Kidney epithelial cell (primary cell): ENCODE results near the gene PLXNA1. TPM values are rescaled to one million over a fixed set of nuclear protein-coding genes. Genes with fewer than 3 reads are reported as not detected.
A peak's percentile ranks its signal among the peaks of the same experiment; 100 is the strongest.

ENCODE experiments used
- DNase-seq: peaks from one replicate; pipeline ENCODE4 v3.0.0-alpha.2; 2010; ENCODE audit warnings: low read depth
- H3K27me3 ChIP-seq: 2 replicates; pipeline ENCODE4 v1.6.0; 2011; ENCODE audit warnings: low read length; ENCODE audit not compliant: control insufficient read depth, insufficient read depth
- H3K36me3 ChIP-seq: 2 replicates; pipeline ENCODE4 v1.5.1; 2011; ENCODE audit warnings: low read length; ENCODE audit not compliant: control insufficient read depth, insufficient read depth
- H3K4me3 ChIP-seq: 2 replicates; pipeline ENCODE4 v1.5.1; 2011; ENCODE audit warnings: low read depth, mild to moderate bottlenecking, control low read depth, low read length
- CTCF ChIP-seq: IDR thresholded peaks from 2 replicates; pipeline ENCODE4 v1.5.1; 2011; ENCODE audit warnings: mild to moderate bottlenecking, moderate library complexity, low read length, control low read depth, inconsistent platforms; ENCODE audit not compliant: insufficient read depth, poor library complexity, severe bottlenecking
- total RNA-seq: library from RNA; depleted of rRNA; stranded (reverse); fragments of >200 nt; gene quantifications from 2 replicates; pipeline ENCODE4 v1.2.3, GENCODE V29; 2015

Gene PLXNA1
- total RNA-seq, 1 donor from 2014 or later = 54.3 TPM

DNA sequence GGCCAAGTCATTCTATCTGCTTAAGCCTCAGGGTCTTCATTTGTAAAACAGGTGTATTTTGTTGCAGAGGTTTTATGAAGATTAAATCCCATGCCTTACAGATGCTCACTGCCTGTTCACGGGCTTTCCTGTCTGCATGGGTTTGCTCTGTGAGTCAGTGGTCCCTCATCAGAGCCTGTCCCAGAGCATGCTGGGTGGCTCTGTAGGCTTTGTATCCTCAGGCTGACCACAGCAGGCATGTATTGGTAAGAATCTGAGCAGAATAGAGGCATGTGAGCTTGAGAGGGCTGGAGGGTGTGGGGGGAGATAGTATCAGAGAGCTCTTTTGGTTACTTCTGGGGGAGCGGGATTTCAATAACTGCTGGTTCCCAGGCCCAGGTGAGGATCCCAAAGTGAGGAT, 45.4 kb upstream of the PLXNA1 start:
- no peak overlapping the region for H3K4me3 ChIP-seq
- H3K36me3 ChIP-seq = no peaks in the 10 kb centered on the region
- H3K27me3 ChIP-seq = no peaks in the 10 kb centered on the region
- no peak for DNase-seq
- TF ChIP-seq CTCF = no peak

DNA sequence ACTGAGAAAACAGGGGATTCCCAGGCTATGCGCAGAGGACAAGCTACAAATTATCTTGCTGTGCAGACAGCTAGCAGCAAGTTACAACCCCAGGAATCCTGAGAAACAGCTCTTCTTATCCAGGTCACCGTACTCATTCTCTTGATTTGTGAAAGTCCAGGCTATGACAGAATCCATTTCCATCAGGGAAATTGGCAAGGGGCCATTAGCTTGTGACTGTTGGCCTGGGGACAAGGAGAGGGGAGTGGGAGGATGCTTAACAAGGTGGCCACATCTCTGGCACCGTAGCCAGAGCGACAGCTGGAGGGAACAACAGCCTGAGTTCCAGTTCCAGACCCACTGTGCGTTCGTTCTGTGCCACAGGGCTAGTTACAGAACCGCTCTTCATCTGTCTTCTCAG, 44.9 kb upstream of the PLXNA1 start:
- H3K36me3 ChIP-seq = no peaks in the 10 kb centered on the region
- H3K27me3 ChIP-seq = no peaks in the 10 kb centered on the region
- no peak for TF ChIP-seq CTCF
- no peak overlapping the region for H3K4me3 ChIP-seq
- no peak for DNase-seq

DNA sequence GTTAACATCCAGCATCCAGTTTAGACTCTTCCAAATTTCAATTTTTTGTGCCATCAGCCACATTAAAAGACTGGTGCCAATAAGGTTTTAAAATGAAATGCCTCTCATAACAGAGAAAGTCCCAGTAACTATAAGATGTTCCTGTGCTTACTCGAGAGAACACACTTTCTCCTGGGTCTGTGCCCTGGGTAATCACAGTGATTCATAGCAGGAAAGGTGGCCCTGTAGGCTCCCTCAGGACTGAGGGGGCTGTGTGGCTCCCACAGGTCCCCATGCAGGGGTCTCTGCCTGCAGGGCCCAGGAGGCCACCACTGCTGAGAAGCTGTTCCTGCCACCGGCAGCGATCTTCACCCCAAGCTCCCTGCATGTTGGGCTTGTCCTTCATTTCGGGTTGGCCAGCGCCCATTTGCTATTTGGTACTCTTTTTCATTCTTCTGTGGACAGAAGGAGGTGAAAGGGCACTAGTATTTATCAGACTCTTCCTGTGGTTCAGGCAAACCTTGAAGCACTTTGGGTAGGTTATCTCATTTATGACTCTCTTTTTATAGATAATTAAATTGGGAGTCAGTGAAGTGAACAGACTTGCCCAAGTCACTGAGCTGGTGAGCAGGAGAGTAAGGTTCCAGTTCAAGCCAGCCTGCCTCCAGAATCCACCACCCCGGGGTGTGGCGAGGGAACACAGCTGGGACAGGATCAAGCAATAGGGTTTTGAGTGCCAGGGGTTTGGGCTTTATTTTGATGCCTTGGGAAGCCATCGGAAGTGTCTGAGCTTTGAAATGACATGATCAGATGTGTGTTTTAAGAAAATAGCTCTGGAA, 44.2 kb upstream of the PLXNA1 start:
- Histone ChIP-seq H3K4me3 (no peak overlapping the region), H3K27me3 (no peaks in the 10 kb centered on the region), H3K36me3 (no peaks in the 10 kb centered on the region)
- no peak for DNase-seq
- no peak for TF ChIP-seq CTCF

DNA sequence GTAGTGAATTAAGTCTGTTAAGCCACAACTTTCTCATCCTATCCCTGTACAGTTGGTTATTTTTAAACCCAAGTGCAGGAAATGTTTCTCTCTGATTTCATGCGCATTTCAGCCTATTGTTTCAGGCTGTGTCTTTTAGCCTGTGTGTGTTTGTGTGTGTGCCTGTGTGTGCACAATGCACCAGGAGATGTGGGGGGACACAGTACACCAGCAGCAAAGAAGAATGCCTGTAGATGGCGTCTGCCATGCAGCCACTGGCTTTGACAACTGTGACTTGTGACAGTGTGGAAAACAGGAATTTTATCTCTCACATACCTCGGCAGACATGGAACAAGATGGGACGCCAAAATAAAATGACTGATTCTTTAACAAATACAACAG, 43.6 kb upstream of the PLXNA1 start:
- Histone ChIP-seq H3K27me3 (no peaks in the 10 kb centered on the region), H3K4me3 (no peak overlapping the region), H3K36me3 (no peaks in the 10 kb centered on the region)
- no peak for TF ChIP-seq CTCF
- no peak for DNase-seq

DNA sequence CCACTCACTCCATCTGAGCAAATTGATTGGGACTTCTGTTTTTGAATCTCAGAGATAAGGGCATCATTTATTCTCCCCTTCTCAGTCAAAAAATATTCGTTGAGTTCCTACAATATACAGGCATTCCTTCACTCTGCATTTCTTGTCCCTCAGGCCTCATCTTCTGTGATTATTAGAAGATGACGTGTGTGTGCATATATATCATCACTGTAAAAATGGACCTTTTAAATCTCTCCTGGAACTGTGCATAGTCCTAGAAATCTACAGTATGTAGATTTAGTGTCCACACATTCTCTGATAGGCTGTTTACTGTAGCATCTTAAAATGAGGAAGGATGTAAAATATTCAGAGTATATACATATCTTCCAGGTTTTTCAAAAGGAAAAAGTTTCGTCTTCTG, 43.2 kb upstream of the PLXNA1 start:
- Histone ChIP-seq H3K36me3 (no peaks in the 10 kb centered on the region), H3K4me3 (no peak overlapping the region), H3K27me3 (no peaks in the 10 kb centered on the region)
- no peak for DNase-seq
- TF ChIP-seq CTCF = no peak

GRCh38 chr3:126941721-126942270, 41.1 kb upstream of the PLXNA1 start:
- H3K4me3 ChIP-seq = no peak overlapping the region
- DNase-seq = peak; percentile 62
- H3K36me3 ChIP-seq = no peaks in the 10 kb centered on the region
- H3K27me3 ChIP-seq = no peaks in the 10 kb centered on the region
- no peak for TF ChIP-seq CTCF
